HG02852 (cell line): Measurements from ENCODE around the gene TTYH2.

Experiments used
- ATAC-seq: cut with Tn5 transposase; IDR thresholded peaks from one replicate; pipeline ENCODE4 v1.9.1; 2021; ENCODE audit warnings: mild to moderate bottlenecking, moderate library complexity; ENCODE audit not compliant: unreplicated experiment

TTYH2 gene

DNA sequence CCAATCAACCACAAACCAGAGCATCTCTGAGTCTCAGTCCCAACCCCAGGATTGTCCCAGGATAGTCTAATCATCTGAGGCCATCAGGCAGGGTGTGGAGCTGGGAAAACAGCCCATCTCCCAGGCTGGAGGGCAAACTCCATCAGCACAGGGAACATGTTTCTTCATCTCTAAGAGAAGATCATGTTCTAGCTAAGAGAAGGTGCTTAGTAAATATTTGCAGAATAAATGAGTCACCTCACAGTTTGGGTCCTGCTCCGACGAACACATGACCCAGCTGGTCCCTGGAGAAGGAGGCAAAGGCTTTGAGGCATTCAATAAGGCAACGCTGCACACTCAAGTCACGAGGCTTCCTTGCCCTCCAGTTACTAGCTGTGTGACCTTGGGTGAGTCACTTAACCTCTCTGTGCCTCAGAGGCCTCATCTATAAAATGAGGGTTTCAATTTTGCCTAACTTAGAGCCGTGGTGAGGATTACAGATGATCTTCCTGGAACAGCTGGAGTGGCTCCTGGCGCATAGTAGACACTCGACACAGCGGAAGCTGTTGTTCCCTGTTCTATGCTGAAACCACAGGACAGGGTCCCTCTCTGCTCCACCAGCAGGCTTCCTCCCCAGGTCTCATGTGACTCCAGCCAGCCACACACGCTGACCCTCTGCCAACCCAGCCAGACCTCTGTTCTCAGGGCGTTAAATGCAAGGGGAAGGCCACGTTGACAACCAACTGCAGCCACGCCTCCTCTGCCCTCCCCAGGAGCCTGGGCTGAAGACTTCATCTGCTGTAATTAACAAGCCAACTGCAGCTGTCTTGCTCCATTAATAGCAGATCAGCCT, 20.2 kb upstream of the TTYH2 start:
- ATAC-seq, result no peak

- ATAC-seq, result no peak
These were observed 18.7 kb upstream of the TTYH2 start for GRCh38 chr17:74194682-74195081.

DNA sequence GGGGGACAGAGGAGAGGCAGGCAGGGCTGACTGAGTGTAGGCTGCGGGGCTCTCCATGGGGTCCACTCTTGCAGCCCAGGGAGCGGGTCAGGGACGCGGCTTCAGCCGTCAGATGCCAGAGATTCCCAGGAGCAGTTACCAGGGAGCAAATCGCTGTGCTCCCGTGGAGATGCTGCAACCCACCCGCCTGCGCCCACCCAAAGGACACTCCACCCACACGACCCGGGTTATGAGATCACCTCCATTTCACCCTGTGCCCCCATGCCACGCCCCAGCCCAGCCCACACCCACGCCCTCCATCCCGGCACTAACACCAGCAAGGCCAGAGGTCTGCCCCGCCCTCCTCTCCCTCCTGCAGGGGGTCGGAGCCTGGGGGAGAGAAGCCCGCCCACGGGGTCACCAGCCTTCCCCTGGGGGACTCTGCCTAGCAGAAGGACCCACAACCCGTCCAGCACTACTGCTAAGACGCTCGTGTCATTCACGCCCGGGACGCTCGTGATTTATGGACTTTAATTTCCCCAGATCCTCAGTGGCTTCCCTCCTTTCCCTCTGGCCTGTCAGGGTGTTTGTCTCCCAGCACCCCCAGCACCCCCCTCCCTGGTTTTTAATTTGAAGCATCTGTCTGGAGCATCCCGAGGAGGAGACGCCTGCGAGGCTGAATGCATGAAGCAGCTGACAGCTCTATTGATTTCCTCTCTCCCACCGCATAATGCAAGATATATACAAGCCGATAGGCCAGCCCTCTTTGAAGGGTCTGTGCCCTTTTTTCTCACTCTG, 16.6 kb upstream of the TTYH2 start:
- no peak for ATAC-seq

DNA sequence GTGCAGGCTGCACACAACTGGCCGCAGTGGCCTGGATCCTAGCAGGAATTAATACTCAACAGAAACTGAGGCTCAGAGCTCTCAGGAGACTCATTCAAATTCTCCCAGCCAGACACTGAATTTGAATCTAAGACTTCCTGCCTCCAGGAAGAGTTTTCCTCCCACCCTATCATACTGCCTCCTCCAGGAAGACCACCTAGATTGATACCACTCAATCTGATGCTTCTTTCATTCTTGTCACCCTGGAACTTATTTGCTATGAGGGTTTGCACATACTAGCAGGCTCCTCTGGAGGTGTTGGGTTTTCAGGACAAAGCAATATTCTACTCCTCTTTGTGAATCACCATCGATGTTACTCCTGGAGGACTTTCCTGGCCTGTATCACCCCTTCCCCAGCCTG, 15.6 kb upstream of the TTYH2 start:
- ATAC-seq, result no peak

GRCh38 chr17:74198694-74199093, 14.7 kb upstream of the TTYH2 start:
- no peak for ATAC-seq

DNA sequence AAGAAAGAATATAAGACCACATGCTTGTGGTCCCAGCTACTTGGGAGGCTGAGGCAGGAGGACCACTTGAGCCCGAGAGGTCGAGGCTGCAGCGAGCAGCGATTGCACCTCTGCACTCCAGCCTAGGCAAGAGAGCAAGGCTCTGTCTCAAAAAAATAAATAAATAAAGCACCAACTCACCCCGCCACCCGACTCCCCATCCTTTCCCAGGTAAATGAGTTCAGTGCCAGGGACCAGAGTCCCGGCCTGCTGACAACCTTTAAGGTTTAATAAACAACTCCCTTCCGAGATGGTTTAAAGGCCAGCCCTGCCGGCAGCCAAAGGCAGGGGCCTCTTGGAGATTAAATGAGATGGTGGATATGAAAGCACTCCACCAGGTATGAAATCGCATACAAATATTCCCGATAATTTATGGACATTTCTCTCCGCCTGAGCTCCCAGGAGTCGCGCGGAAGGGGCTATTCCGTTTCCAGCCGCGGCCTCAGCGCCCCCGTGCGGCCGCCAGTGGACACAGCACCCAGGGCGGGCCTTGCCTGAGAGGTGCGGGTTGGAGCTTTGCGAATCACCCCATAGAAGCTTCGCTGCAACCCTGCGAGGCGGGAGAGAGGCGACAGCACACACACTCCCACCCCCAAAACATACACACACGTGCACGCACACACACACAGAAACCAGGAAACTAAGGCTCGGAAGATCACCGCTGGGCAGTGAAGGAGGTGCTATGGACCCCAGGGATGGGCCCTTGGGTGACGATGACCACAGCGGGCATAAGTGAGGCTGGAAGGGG, 13.9 kb upstream of the TTYH2 start:
- ATAC-seq, result no peak

DNA sequence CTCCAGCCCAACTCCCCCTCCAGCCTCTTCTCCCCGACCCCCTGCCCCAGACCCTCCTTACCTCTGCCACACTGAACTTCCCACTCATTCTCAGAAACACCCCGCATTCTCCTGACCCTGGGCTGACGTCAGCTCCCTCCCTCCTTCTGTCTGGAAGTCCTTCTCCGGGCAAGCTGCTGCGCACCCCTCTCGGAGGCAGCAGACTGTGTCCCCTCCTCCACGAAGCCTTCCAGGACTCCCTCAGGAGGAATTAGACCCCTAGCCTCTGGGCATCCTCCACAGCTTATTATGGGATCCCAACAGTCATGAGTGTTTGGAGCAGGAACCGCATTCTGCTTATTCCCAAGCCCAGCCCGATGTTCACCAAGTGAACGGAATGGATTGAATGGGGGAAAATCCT, 13.3 kb upstream of the TTYH2 start:
- ATAC-seq, result no peak

GRCh38 chr17:74201250-74201649, 12.1 kb upstream of the TTYH2 start:
- ATAC-seq, result no peak

- no peak for ATAC-seq
These were observed 11.4 kb upstream of the TTYH2 start for GRCh38 chr17:74201948-74202347.

- ATAC-seq, result no peak
These were observed 10.4 kb upstream of the TTYH2 start for GRCh38 chr17:74202938-74203337.

- peak; percentile 76 for ATAC-seq
These were observed 9.7 kb upstream of the TTYH2 start, which contains the start of gene RPL38 for GRCh38 chr17:74203439-74204240. RPL38 (plus strand) TSS chr17:74203678; CDS start chr17:74203956, 278 bp downstream.

- ATAC-seq, result no peak
These were observed 8.9 kb upstream of the TTYH2 start for GRCh38 chr17:74204474-74204873.

GRCh38 chr17:74205274-74205673, 8.1 kb upstream of the TTYH2 start:
- ATAC-seq, result no peak

- no peak for ATAC-seq
These were observed 7.0 kb upstream of the TTYH2 start for GRCh38 chr17:74206332-74206818.

- ATAC-seq, result no peak
These were observed 2.9 kb upstream of the TTYH2 start for GRCh38 chr17:74210191-74211140.

- no peak for ATAC-seq
These were observed 2.0 kb upstream of the TTYH2 start for GRCh38 chr17:74211141-74211911.

DNA sequence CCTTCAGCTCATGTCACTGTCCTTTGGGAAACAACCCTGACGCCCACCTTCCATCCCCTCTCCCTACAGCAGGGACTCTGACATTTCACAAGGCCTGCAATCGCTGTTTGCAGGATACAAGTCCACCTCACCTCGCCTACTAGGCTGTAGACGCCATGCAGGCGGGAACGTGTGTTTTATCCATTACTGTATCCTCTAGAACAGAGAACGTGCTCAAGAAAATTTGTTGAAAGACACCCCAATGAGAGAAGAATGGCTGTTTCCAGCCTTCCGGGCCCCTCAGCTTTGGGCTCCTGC, 1.5 kb upstream of the TTYH2 start:
- ATAC-seq, result no peak

- peak; percentile 1 for ATAC-seq
These were observed 1.0 kb upstream of the TTYH2 start for GRCh38 chr17:74212209-74212912.
